Left lung (tissue), 10 donors: ENCODE data around the gene GPC5. TPM values are rescaled to one million over a fixed set of nuclear protein-coding genes. Genes with fewer than 3 reads are reported as not detected.

Experiments
- ATAC-seq: fragments of 200-7000 bp; cut with Tn5 transposase; one replicate; pipeline ENCODE4 v1.9.1; 2020; ENCODE audit warnings: moderate library complexity
- DNase-seq, 4 donors: peaks; one replicate each; pipeline ENCODE4 v3.0.0-alpha.2; 2013 to 2020
- H3K27ac ChIP-seq, 2 donors: fragments of 200-600 bp; sonication (generic) in 1 of 2; one replicate each; pipeline versions ENCODE4 v1.5.0 to v1.8.0; 2020 to 2021
- H3K27me3 ChIP-seq, 2 donors: fragments of 200-600 bp; sonication (generic) in 1 of 2; one replicate each; pipeline versions ENCODE4 v1.5.0 to v1.8.0; 2020 to 2021
- H3K36me3 ChIP-seq, 2 donors: fragments of 200-600 bp; sonication (generic) in 1 of 2; one replicate each; pipeline versions ENCODE4 v1.5.0 to v1.8.0; 2020 to 2021
- H3K4me1 ChIP-seq, 2 donors: fragments of 200-600 bp; one replicate each; pipeline ENCODE4 v1.8.0; 2021
- H3K4me3 ChIP-seq, 2 donors: fragments of 200-600 bp; sonication (generic) in 1 of 2; one replicate each; pipeline versions ENCODE4 v1.5.0 to v1.8.0; 2020 to 2021; ENCODE audit warnings: mild to moderate bottlenecking in 1 of 2
- H3K9me3 ChIP-seq, 2 donors: fragments of 200-600 bp; sonication (generic) in 1 of 2; one replicate each; pipeline versions ENCODE4 v1.5.0 to v1.8.0; 2020 to 2021
- CTCF ChIP-seq, 2 donors: fragments of 200-600 bp; sonication (generic) in 1 of 2; IDR thresholded peaks; one replicate each; pipeline versions ENCODE4 v1.5.0 to v1.8.0; 2021; ENCODE audit warnings: antibody characterized with exemption in 2 of 2
- intact Hi-C, 2 donors: fragments of 100-400 bp; cut with DNase I; formaldehyde crosslinking; loops; one replicate each; pipeline versions ENCODE4 v1.11.2 to v1.14.2; 2022
- polyA plus RNA-seq, 6 donors: library from polyadenylated mRNA; unstranded; fragments of 120-200 nt; gene quantifications; one replicate each; pipeline ENCODE4 v1.2.1, GENCODE V29; 2013; ENCODE audit not compliant: insufficient read length in 6 of 6
- total RNA-seq, 2 donors: library from RNA; stranded (reverse); fragmentation: NEBNext Ultra II Directional; extraction: Animal tissue kit (Norgen Biotek cat#: 25700); gene quantifications; one replicate each; pipeline ENCODE4 v1.2.1, GENCODE V29; 2021
- donor health status: DM: no; HTN: yes; CAD: no.
- donor health status: DM: no; HTN: no; CAD: no.

Gene GPC5
- total and polyA plus RNA-seq, 8 donors, result 9.2 to 19.5 (median 11.5) TPM

GRCh38 chr13:91598655-91599054 lies 200.2 kb downstream of the GPC5 start:
- no peaks in the 10 kb centered on the region for H3K4me1 ChIP-seq
- intact Hi-C loops, result no loop called here
- no peaks in the 10 kb centered on the region for H3K36me3 ChIP-seq
- TF ChIP-seq CTCF (IDR thresholded peaks at IDR 0.05), result no peak
- no peaks in the 10 kb centered on the region for H3K9me3 ChIP-seq
- DNase-seq (no peak), ATAC-seq (no peak)
- H3K4me3 ChIP-seq, result no peak overlapping the region
- no peak overlapping the region for H3K27ac ChIP-seq
- no peaks in the 10 kb centered on the region for H3K27me3 ChIP-seq

- Histone ChIP-seq H3K36me3 (no peaks in the 10 kb centered on the region), H3K27me3 (no peaks in the 10 kb centered on the region), H3K4me1 (no peaks in the 10 kb centered on the region), H3K9me3 (no peaks in the 10 kb centered on the region), H3K4me3 (no peak overlapping the region), H3K27ac (no peak overlapping the region)
- ATAC-seq (no peak), DNase-seq (no peak)
- intact Hi-C loops, result no loop called here
- TF ChIP-seq CTCF (IDR thresholded peaks at IDR 0.05), result no peak
These were observed 202.9 kb downstream of the GPC5 start for GRCh38 chr13:91601273-91601672.

GRCh38 chr13:91601807-91602206 lies 203.4 kb downstream of the GPC5 start:
- H3K4me3 ChIP-seq, result no peak overlapping the region
- no peaks in the 10 kb centered on the region for H3K4me1 ChIP-seq
- no peaks in the 10 kb centered on the region for H3K27me3 ChIP-seq
- H3K36me3 ChIP-seq, result no peaks in the 10 kb centered on the region
- H3K9me3 ChIP-seq, result no peaks in the 10 kb centered on the region
- H3K27ac ChIP-seq, result no peak overlapping the region
- intact Hi-C loops, result no loop called here
- ATAC-seq, result no peak
- DNase-seq, result no peak
- no peak for TF ChIP-seq CTCF (IDR thresholded peaks at IDR 0.05)

GRCh38 chr13:91609353-91609752 lies 210.9 kb downstream of the GPC5 start:
- Histone ChIP-seq H3K4me1 (no peaks in the 10 kb centered on the region), H3K27me3 (no peaks in the 10 kb centered on the region), H3K4me3 (no peak overlapping the region), H3K36me3 (no peaks in the 10 kb centered on the region), H3K27ac (no peak overlapping the region), H3K9me3 (peaks cover 0 to 4% of the 10 kb centered on the region in 2 donors)
- TF ChIP-seq CTCF (IDR thresholded peaks at IDR 0.05), result no peak
- no peak for DNase-seq
- intact Hi-C loops, result no loop called here
- no peak for ATAC-seq

- Histone ChIP-seq H3K27me3 (no peaks in the 10 kb centered on the region), H3K36me3 (no peaks in the 10 kb centered on the region), H3K4me1 (no peaks in the 10 kb centered on the region), H3K4me3 (no peak overlapping the region), H3K27ac (no peak overlapping the region), H3K9me3 (no peaks in the 10 kb centered on the region)
- no peak for DNase-seq
- ATAC-seq, result no peak
- intact Hi-C loops, result no loop called here
- TF ChIP-seq CTCF (IDR thresholded peaks at IDR 0.05), result no peak
These were observed 219.9 kb downstream of the GPC5 start for GRCh38 chr13:91618315-91618714.
